GM23338 (cell line): ENCODE results near the gene ABCC6. TPM values are rescaled to one million over a fixed set of nuclear protein-coding genes. Genes with fewer than 3 reads are reported as not detected.

ENCODE experiments used
- ATAC-seq: fragments of 200-7000 bp; cut with Tn5 transposase; 3 replicates; pipeline ENCODE4 v1.9.1; 2020
- DNase-seq: peaks from one replicate; pipeline ENCODE4 v3.0.0-alpha.2; 2015; ENCODE audit warnings: low spot score
- H2AFZ ChIP-seq: fragments of 200-600 bp; sonication (generic); 2 replicates; pipeline ENCODE4 v1.8.0; 2016; ENCODE audit warnings: antibody characterized with exemption, mild to moderate bottlenecking, moderate library complexity
- H3F3A ChIP-seq: fragments of 200-600 bp; sonication (generic); replicated peaks from 2 replicates; pipeline ENCODE4 v1.8.0; 2017; ENCODE audit warnings: antibody characterized with exemption, mixed run types, low read depth
- H3K27ac ChIP-seq: fragments of 200-600 bp; sonication (generic); 2 replicates; pipeline ENCODE4 v1.6.1; 2016; ENCODE audit warnings: low read depth
- H3K27me3 ChIP-seq: fragments of 200-600 bp; sonication (generic); 2 replicates; pipeline ENCODE4 v1.8.0; 2016; ENCODE audit warnings: mild to moderate bottlenecking, mixed run types, moderate library complexity; ENCODE audit not compliant: insufficient read depth
- H3K36me3 ChIP-seq: fragments of 200-600 bp; sonication (generic); 2 replicates; pipeline ENCODE4 v1.8.0; 2016; ENCODE audit warnings: mild to moderate bottlenecking; ENCODE audit not compliant: insufficient read depth
- H3K4me1 ChIP-seq: fragments of 200-600 bp; sonication (generic); 2 replicates; pipeline ENCODE4 v1.8.0; 2016; ENCODE audit warnings: mild to moderate bottlenecking, moderate library complexity; ENCODE audit not compliant: insufficient read depth
- H3K4me2 ChIP-seq: fragments of 200-600 bp; sonication (generic); 2 replicates; pipeline ENCODE4 v1.7.1; 2017; ENCODE audit warnings: mixed run types
- H3K4me3 ChIP-seq: fragments of 200-600 bp; sonication (generic); 2 replicates; pipeline ENCODE4 v1.6.1; 2016; ENCODE audit warnings: mixed run types
- H3K79me2 ChIP-seq: fragments of 200-600 bp; sonication (generic); replicated peaks from 2 replicates; pipeline ENCODE4 v1.8.0; 2017; ENCODE audit warnings: mild to moderate bottlenecking; ENCODE audit not compliant: insufficient read depth
- H3K9me2 ChIP-seq: fragments of 200-600 bp; sonication (generic); 2 replicates; pipeline ENCODE4 v1.8.0; 2017; ENCODE audit not compliant: insufficient read depth
- H4K20me1 ChIP-seq: fragments of 200-600 bp; sonication (generic); replicated peaks from 2 replicates; pipeline ENCODE4 v1.8.0; 2017; ENCODE audit warnings: mild to moderate bottlenecking; ENCODE audit not compliant: insufficient read depth
- H3K27ac Mint-ChIP-seq: 2 replicates; pipeline ENCODE4 v1.8.0; 2020; ENCODE audit warnings: inconsistent platforms, mild to moderate bottlenecking, moderate library complexity, mixed read lengths
- H3K27me3 Mint-ChIP-seq: 3 replicates; pipeline ENCODE4 v1.8.0; 2022; ENCODE audit warnings: low read depth, mild to moderate bottlenecking, moderate library complexity, mixed read lengths, inconsistent platforms; ENCODE audit not compliant: insufficient read depth, poor library complexity
- H3K36me3 Mint-ChIP-seq: 3 replicates; pipeline ENCODE4 v1.8.0; 2021; ENCODE audit warnings: low read depth, mild to moderate bottlenecking, inconsistent platforms, moderate library complexity, mixed read lengths
- H3K4me1 Mint-ChIP-seq: 3 replicates; pipeline ENCODE4 v1.8.0; 2020; ENCODE audit warnings: mild to moderate bottlenecking, inconsistent platforms, mixed read lengths
- H3K4me3 Mint-ChIP-seq: 3 replicates; pipeline ENCODE4 v1.8.0; 2021; ENCODE audit warnings: moderate library complexity, mild to moderate bottlenecking, inconsistent platforms, mixed read lengths
- H3K9me3 Mint-ChIP-seq: 3 replicates; pipeline ENCODE4 v1.8.0; 2020; ENCODE audit warnings: moderate library complexity, mild to moderate bottlenecking, inconsistent platforms, mixed read lengths
- CREB1 ChIP-seq: fragments of 250-450 bp; sonication (Bioruptor Pico); IDR thresholded peaks from 2 replicates; pipeline ENCODE4 v1.5.0; 2020; ENCODE audit warnings: low read depth, mild to moderate bottlenecking, moderate library complexity
- EZH2 ChIP-seq: fragments of 200-600 bp; sonication (generic); IDR thresholded peaks from one replicate; pipeline ENCODE4 v1.8.0; 2017; ENCODE audit warnings: antibody characterized with exemption, mild to moderate bottlenecking, low read depth; ENCODE audit not compliant: unreplicated experiment
- JUNB ChIP-seq: IDR thresholded peaks from one replicate; pipeline ENCODE4 v1.6.1; 2016; ENCODE audit warnings: antibody characterized with exemption; ENCODE audit not compliant: unreplicated experiment
- NANOG ChIP-seq: IDR thresholded peaks from 2 replicates; pipeline ENCODE4 v1.6.1; 2016; ENCODE audit warnings: antibody characterized with exemption, borderline replicate concordance
- STAT1 ChIP-seq: IDR thresholded peaks from one replicate; pipeline ENCODE4 v1.6.1; 2016; ENCODE audit warnings: antibody characterized with exemption; ENCODE audit not compliant: unreplicated experiment
- polyA plus RNA-seq: library from polyadenylated mRNA; unstranded; fragments of >200 nt; fragmentation: Nextera tagmentation; extraction: Ambion mirVana; gene quantifications from 2 replicates; pipeline ENCODE4 v1.2.1, GENCODE V29; 2016
- total RNA-seq: library from RNA; depleted of rRNA; stranded (reverse); fragments of >200 nt; shearing (Covaris generic); gene quantifications from 2 replicates; pipeline ENCODE4 v1.2.3, GENCODE V29; 2014
- TF ChIP-seq, protein P1 (sequence below): IDR thresholded peaks from 2 replicates; pipeline ENCODE4 v1.6.1; 2016; ENCODE audit warnings: antibody characterized with exemption

The ABCC6 gene
- total and polyA plus RNA-seq, 2 experiments from 2014 or later, result 0.73 to 2.8 TPM

DNA sequence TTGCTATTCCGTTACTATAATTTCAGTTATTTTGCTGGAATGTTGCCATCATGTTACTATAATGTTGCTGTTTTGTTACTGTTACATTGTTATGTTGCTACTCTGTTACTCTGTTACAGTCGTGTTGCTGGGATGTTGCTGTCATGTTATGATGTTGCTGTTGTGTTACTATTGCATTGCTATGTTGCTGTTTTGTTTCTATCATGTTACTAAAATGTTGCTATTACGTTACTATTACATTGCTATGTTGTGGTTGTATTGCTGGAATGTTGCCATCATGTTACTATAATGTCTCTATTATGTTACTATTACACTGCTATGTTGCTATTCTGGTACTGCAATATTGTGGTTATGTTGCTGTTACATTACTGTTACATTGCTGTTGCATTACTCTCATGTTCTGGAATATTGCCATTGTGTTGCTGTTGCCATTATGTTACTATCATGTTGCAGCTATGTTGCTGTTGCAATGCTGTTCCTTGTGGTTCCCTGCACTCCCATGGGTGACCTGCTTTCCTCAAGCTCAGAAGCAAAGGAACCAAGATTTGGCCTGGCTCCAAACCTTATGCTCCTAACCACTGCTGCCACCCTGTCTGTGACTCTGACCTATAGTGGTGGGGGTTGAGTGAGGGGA is 64.4 kb downstream of the ABCC6 start:
- H3K27me3 Mint-ChIP-seq, result peaks cover 11% of the 10 kb centered on the region
- H3K27me3 ChIP-seq, result no peaks in the 10 kb centered on the region

DNA sequence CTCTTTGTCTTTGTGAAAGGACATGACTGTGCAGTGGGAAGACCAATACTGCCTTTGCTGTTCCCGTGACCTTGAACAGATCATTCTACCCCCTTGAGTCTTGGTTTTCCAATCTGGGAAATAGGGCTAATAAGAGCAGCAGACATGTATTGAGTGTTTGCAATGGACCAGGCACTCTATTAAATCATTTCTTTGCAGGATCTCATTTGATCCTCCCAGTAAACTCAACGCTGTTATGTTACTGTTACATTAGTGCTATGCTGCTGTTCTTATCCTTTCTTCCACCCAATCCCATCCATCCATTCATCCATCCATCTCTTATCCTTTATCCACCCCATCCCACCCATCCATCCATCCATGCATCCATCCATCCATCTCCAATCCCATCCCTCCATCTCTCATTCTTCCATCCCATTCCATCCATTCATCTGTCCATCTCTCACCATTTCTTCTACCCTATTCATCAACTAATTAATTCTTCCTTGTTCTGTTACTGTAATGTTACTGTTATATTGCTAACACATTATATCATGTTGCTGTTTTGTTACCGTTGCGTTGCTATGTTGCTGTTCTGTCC is 65.1 kb downstream of the ABCC6 start:
- Histone ChIP-seq H3K4me3 (no peak overlapping the region), H3K79me2 (no peaks in the 10 kb centered on the region), H2AFZ (no peak overlapping the region), H3K36me3 (no peaks in the 10 kb centered on the region), H4K20me1 (no peaks in the 10 kb centered on the region), H3K4me1 (no peaks in the 10 kb centered on the region), H3K27me3 (no peaks in the 10 kb centered on the region), H3F3A (no peaks in the 10 kb centered on the region), H3K27ac (no peak overlapping the region), H3K4me2 (no peak overlapping the region), H3K9me2 (0 out of 2 replicates have a peak, but pooled peaks cover 2% of the 10 kb centered on the region)
- no peak overlapping the region for H3K27ac Mint-ChIP-seq
- H3K4me1 Mint-ChIP-seq, result no peaks in the 10 kb centered on the region
- H3K4me3 Mint-ChIP-seq, result no peak overlapping the region
- peaks cover 11% of the 10 kb centered on the region for H3K27me3 Mint-ChIP-seq
- peaks cover 58% of the 10 kb centered on the region for H3K9me3 Mint-ChIP-seq
- ATAC-seq (no peak), DNase-seq (no peak)
- no peak for TF ChIP-seq NANOG
- no peak for TF ChIP-seq JUNB
- TF ChIP-seq EZH2, result no peak
- no peak for TF ChIP-seq CREB1
- no peak for TF ChIP-seq STAT1
- H3K36me3 Mint-ChIP-seq, result peaks cover 20% of the 10 kb centered on the region

More for the DNA sequence above, 64.4 kb downstream of the ABCC6 start:
- Histone ChIP-seq H3K79me2 (no peaks in the 10 kb centered on the region), H4K20me1 (no peaks in the 10 kb centered on the region), H3F3A (no peaks in the 10 kb centered on the region), H3K4me1 (no peaks in the 10 kb centered on the region), H3K9me2 (0 out of 2 replicates have a peak, but pooled peaks cover 2% of the 10 kb centered on the region), H3K4me3 (no peak overlapping the region), H3K4me2 (no peak overlapping the region), H3K27ac (no peak overlapping the region), H2AFZ (no peak overlapping the region), H3K36me3 (no peaks in the 10 kb centered on the region)
- ATAC-seq (no peak), DNase-seq (no peak)
- no peak for TF ChIP-seq NANOG
- peaks cover 58% of the 10 kb centered on the region for H3K9me3 Mint-ChIP-seq
- no peaks in the 10 kb centered on the region for H3K4me1 Mint-ChIP-seq
- H3K4me3 Mint-ChIP-seq, result no peak overlapping the region
- H3K27ac Mint-ChIP-seq, result no peak overlapping the region
- peaks cover 20% of the 10 kb centered on the region for H3K36me3 Mint-ChIP-seq

DNA sequence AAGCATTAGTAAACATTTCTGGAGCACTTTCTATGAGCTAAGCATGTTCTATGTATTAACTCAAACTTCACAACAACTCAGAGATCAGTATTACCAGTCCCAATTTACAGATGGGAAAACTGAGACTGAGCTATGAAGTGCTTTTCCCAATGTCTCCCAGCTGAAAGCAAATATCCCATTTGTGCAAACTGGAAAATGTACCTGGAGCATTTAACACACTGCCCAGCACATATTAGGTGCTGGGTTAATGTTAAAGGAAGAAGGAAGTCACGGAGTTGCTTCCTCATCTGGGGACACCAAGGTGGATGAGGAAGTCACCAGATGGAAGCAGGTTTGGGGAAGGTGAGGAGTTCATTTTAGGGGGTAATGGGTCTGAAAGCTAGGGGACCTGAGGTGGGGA is 66.1 kb downstream of the ABCC6 start:
- H3F3A ChIP-seq, result no peaks in the 10 kb centered on the region
- 0 out of 2 replicates have a peak, but pooled peaks cover 2% of the 10 kb centered on the region for H3K9me2 ChIP-seq
- no peaks in the 10 kb centered on the region for H4K20me1 ChIP-seq
- peaks cover 11% of the 10 kb centered on the region for H3K27me3 Mint-ChIP-seq
- H2AFZ ChIP-seq, result no peak overlapping the region
- no peak overlapping the region for H3K4me2 ChIP-seq
- peaks cover 54% of the 10 kb centered on the region for H3K9me3 Mint-ChIP-seq
- no peak overlapping the region for H3K4me3 Mint-ChIP-seq
- H3K27ac ChIP-seq, result no peak overlapping the region
- no peak overlapping the region for H3K4me3 ChIP-seq
- H3K4me1 Mint-ChIP-seq, result no peaks in the 10 kb centered on the region
- peaks cover 17% of the 10 kb centered on the region for H3K36me3 Mint-ChIP-seq
- TF ChIP-seq, protein P1, sequence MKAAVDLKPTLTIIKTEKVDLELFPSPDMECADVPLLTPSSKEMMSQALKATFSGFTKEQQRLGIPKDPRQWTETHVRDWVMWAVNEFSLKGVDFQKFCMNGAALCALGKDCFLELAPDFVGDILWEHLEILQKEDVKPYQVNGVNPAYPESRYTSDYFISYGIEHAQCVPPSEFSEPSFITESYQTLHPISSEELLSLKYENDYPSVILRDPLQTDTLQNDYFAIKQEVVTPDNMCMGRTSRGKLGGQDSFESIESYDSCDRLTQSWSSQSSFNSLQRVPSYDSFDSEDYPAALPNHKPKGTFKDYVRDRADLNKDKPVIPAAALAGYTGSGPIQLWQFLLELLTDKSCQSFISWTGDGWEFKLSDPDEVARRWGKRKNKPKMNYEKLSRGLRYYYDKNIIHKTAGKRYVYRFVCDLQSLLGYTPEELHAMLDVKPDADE, result no peak
- no peaks in the 10 kb centered on the region for H3K27me3 ChIP-seq
- H3K4me1 ChIP-seq, result no peaks in the 10 kb centered on the region
- DNase-seq, result no peak
- H3K79me2 ChIP-seq, result no peaks in the 10 kb centered on the region
- H3K36me3 ChIP-seq, result no peaks in the 10 kb centered on the region
- no peak for ATAC-seq
- no peak overlapping the region for H3K27ac Mint-ChIP-seq
